WTC11 (cell line): ENCODE results near the gene PCDH9. TPM values are rescaled to one million over a fixed set of nuclear protein-coding genes. Genes with fewer than 3 reads are reported as not detected.

Source experiments
- ATAC-seq: fragments of 200-7000 bp; cut with Tn5 transposase; 2 replicates; pipeline ENCODE4 v1.10.0; 2021; ENCODE audit warnings: mild to moderate bottlenecking, moderate library complexity
- CTCF ChIA-PET: fragments of 300-600 bp; sonication (Branson Sonifier 250); formaldehyde crosslinking; loops from one replicate; lab custom pipeline; 2021; ENCODE audit warnings: antibody characterized with exemption; lab: Charles Lee
- POLR2A ChIA-PET: fragments of 350-600 bp; sonication (Branson Sonifier 250); formaldehyde crosslinking; loops from one replicate; lab custom pipeline; 2021; ENCODE audit warnings: antibody characterized with exemption; lab: Charles Lee
- DNase-seq: peaks from one replicate; pipeline ENCODE4 v3.0.0; 2021; ENCODE audit warnings: low spot score
- H3K27ac Mint-ChIP-seq: 2 replicates; pipeline ENCODE4 v1.8.0; 2021; ENCODE audit warnings: mixed read lengths
- H3K27me3 Mint-ChIP-seq: 2 replicates; pipeline ENCODE4 v1.8.0; 2021; ENCODE audit warnings: low read depth, mild to moderate bottlenecking, moderate library complexity, mixed read lengths
- H3K36me3 Mint-ChIP-seq: 2 replicates; pipeline ENCODE4 v1.8.0; 2021; ENCODE audit warnings: mixed read lengths
- H3K4me1 Mint-ChIP-seq: 2 replicates; pipeline ENCODE4 v1.8.0; 2022; ENCODE audit warnings: mixed read lengths
- H3K4me3 Mint-ChIP-seq: 2 replicates; pipeline ENCODE4 v1.8.0; 2021; ENCODE audit warnings: mild to moderate bottlenecking, moderate library complexity, mixed read lengths
- H3K9me3 Mint-ChIP-seq: 2 replicates; pipeline ENCODE4 v1.8.0; 2021; ENCODE audit warnings: mixed read lengths
- CTCF ChIP-seq: fragments of 200-600 bp; IDR thresholded peaks from 2 replicates; pipeline ENCODE4 v1.8.0; 2022; ENCODE audit warnings: antibody characterized with exemption
- ELF4 ChIP-seq: sonication (generic); formaldehyde crosslinking; IDR thresholded peaks from 2 replicates; pipeline ENCODE4 v1.8.1; 2022; ENCODE audit warnings: low read depth, mild to moderate bottlenecking, moderate library complexity, missing genetic modification reagents
- GABPB1 ChIP-seq: sonication (generic); formaldehyde crosslinking; IDR thresholded peaks from 2 replicates; pipeline ENCODE4 v1.8.1; 2023; ENCODE audit warnings: mild to moderate bottlenecking, missing genetic modification reagents
- JAZF1 ChIP-seq: fragments of 250-450 bp; sonication (Bioruptor Pico); IDR thresholded peaks from 2 replicates; pipeline ENCODE4 v1.9.0; 2021; ENCODE audit warnings: moderate library complexity, mild to moderate bottlenecking, inconsistent platforms
- JUN ChIP-seq: sonication (generic); formaldehyde crosslinking; IDR thresholded peaks from 2 replicates; pipeline ENCODE4 v1.8.0; 2023; ENCODE audit warnings: mild to moderate bottlenecking, missing genetic modification reagents
- KAT7 ChIP-seq: sonication (generic); formaldehyde crosslinking; IDR thresholded peaks from 2 replicates; pipeline ENCODE4 v1.8.1; 2023; ENCODE audit warnings: missing genetic modification reagents, mild to moderate bottlenecking, borderline replicate concordance
- MAX ChIP-seq: sonication (generic); formaldehyde crosslinking; IDR thresholded peaks from 2 replicates; pipeline ENCODE4 v1.8.0; 2022; ENCODE audit warnings: mild to moderate bottlenecking, missing genetic modification reagents
- NFATC4 ChIP-seq: fragments of 250-450 bp; sonication (Bioruptor Pico); IDR thresholded peaks from 2 replicates; pipeline ENCODE4 v1.9.0; 2021; ENCODE audit warnings: mild to moderate bottlenecking
- SMAD4 ChIP-seq: sonication (generic); formaldehyde crosslinking; IDR thresholded peaks from 2 replicates; pipeline ENCODE4 v1.8.0; 2022; ENCODE audit warnings: mild to moderate bottlenecking, missing genetic modification reagents
- SP1 ChIP-seq: sonication (generic); formaldehyde crosslinking; conservative IDR thresholded peaks from 2 replicates; pipeline ENCODE4 v1.8.1; 2022; ENCODE audit warnings: missing genetic modification reagents
- TCF7 ChIP-seq: sonication (generic); formaldehyde crosslinking; IDR thresholded peaks from 2 replicates; pipeline ENCODE4 v1.8.0; 2022; ENCODE audit warnings: mild to moderate bottlenecking, low read depth, missing genetic modification reagents, moderate library complexity
- TEAD1 ChIP-seq: sonication (generic); formaldehyde crosslinking; IDR thresholded peaks from 2 replicates; pipeline ENCODE4 v1.8.0; 2022; ENCODE audit warnings: mild to moderate bottlenecking, missing genetic modification reagents
- USF2 ChIP-seq: sonication (generic); formaldehyde crosslinking; IDR thresholded peaks from 2 replicates; pipeline ENCODE4 v1.8.1; 2023; ENCODE audit warnings: mild to moderate bottlenecking, missing genetic modification reagents, moderate library complexity
- ZBTB21 ChIP-seq: sonication (generic); formaldehyde crosslinking; IDR thresholded peaks from 2 replicates; pipeline ENCODE4 v1.8.1; 2023; ENCODE audit warnings: mild to moderate bottlenecking, missing genetic modification reagents, borderline replicate concordance
- ZNF121 ChIP-seq: sonication (generic); formaldehyde crosslinking; IDR thresholded peaks from 2 replicates; pipeline ENCODE4 v1.8.0; 2023; ENCODE audit warnings: missing genetic modification reagents
- ZNF219 ChIP-seq: sonication (generic); formaldehyde crosslinking; IDR thresholded peaks from 2 replicates; pipeline ENCODE4 v1.8.0; 2023; ENCODE audit warnings: missing genetic modification reagents, mild to moderate bottlenecking, borderline replicate concordance
- ZNF232 ChIP-seq: sonication (generic); formaldehyde crosslinking; IDR thresholded peaks from 2 replicates; pipeline ENCODE4 v1.8.0; 2022; ENCODE audit warnings: mild to moderate bottlenecking, missing genetic modification reagents
- ZNF281 ChIP-seq: sonication (generic); formaldehyde crosslinking; IDR thresholded peaks from 2 replicates; pipeline ENCODE4 v1.8.0; 2023; ENCODE audit warnings: mild to moderate bottlenecking, missing genetic modification reagents
- ZNF671 ChIP-seq: fragments of 250-450 bp; sonication (Bioruptor Pico); IDR thresholded peaks from 2 replicates; pipeline ENCODE4 v1.8.0; 2021; ENCODE audit warnings: mild to moderate bottlenecking
- total RNA-seq: library from RNA; stranded (reverse); gene quantifications from 3 replicates; pipeline ENCODE4 v1.2.3, GENCODE V29; 2021
- TF ChIP-seq, protein P1 (sequence below): fragments of 250-450 bp; sonication (Bioruptor Pico); IDR thresholded peaks from 2 replicates; pipeline ENCODE4 v1.9.0; 2021; ENCODE audit warnings: mild to moderate bottlenecking

PCDH9 gene
- total RNA-seq, 1 experiment from 2014 or later = 0.48 TPM

GRCh38 chr13:67155898-67156722 is 74.0 kb downstream of the PCDH9 start (continued):
- TF ChIP-seq, protein P1, sequence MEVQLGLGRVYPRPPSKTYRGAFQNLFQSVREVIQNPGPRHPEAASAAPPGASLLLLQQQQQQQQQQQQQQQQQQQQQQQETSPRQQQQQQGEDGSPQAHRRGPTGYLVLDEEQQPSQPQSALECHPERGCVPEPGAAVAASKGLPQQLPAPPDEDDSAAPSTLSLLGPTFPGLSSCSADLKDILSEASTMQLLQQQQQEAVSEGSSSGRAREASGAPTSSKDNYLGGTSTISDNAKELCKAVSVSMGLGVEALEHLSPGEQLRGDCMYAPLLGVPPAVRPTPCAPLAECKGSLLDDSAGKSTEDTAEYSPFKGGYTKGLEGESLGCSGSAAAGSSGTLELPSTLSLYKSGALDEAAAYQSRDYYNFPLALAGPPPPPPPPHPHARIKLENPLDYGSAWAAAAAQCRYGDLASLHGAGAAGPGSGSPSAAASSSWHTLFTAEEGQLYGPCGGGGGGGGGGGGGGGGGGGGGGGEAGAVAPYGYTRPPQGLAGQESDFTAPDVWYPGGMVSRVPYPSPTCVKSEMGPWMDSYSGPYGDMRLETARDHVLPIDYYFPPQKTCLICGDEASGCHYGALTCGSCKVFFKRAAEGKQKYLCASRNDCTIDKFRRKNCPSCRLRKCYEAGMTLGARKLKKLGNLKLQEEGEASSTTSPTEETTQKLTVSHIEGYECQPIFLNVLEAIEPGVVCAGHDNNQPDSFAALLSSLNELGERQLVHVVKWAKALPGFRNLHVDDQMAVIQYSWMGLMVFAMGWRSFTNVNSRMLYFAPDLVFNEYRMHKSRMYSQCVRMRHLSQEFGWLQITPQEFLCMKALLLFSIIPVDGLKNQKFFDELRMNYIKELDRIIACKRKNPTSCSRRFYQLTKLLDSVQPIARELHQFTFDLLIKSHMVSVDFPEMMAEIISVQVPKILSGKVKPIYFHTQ (CRISPR knock-in tag) = no peak
- TF ChIP-seq TEAD1 (CRISPR knock-in tag) = no peak
- TF ChIP-seq, all 79 proteins: peak for 0

DNA sequence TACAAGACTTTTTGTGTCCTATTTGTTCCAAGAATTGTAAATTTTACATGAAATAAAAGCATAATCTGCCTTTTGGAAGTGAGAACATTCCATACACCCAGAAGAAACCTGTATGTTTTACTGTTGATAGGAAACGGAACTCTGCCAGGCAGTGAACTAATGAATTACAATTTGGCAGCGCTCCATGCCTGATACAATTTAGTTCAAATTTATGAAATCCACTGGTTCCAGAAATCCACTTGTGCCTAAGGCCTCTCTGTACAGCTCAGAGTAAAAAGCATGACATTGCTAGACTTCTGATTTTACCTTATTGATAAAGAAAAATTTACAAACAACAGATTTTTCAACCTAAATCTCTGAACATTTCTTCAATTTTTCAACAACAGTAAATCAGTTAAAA is 78.1 kb downstream of the PCDH9 start:
- H3K9me3 Mint-ChIP-seq = 0 out of 2 replicates have a peak, but pooled peaks cover 3% of the 10 kb centered on the region
- POLR2A ChIA-PET = no interaction called here
- H3K36me3 Mint-ChIP-seq = no peaks in the 10 kb centered on the region
- peaks cover 18% of the 10 kb centered on the region for H3K4me1 Mint-ChIP-seq
- H3K4me3 Mint-ChIP-seq = no peak overlapping the region
- no peak overlapping the region for H3K27ac Mint-ChIP-seq
- H3K27me3 Mint-ChIP-seq = no peaks in the 10 kb centered on the region
- DNase-seq = no peak
- no peak for ATAC-seq
- CTCF ChIA-PET = no interaction called here
- TF ChIP-seq MAX (CRISPR knock-in tag) (no peak), SP1 (CRISPR knock-in tag) (no peak), ZNF671 (CRISPR knock-in tag) (no peak), ZNF219 (no peak), JAZF1 (CRISPR knock-in tag) (no peak), SMAD4 (no peak), USF2 (CRISPR knock-in tag) (no peak), ELF4 (CRISPR knock-in tag) (no peak), NFATC4 (CRISPR knock-in tag) (no peak), CTCF (no peak), ZBTB21 (CRISPR knock-in tag) (no peak), ZNF121 (CRISPR knock-in tag) (no peak), ZNF232 (no peak), KAT7 (no peak), JUN (no peak), ZNF281 (no peak), GABPB1 (no peak), TCF7 (CRISPR knock-in tag) (no peak)
